A549 treated with GW870086 at 1 μM for 4 hours (cell line): ENCODE measurements around the gene CBLC. TPM values are rescaled to one million over a fixed set of nuclear protein-coding genes. Genes with fewer than 3 reads are reported as not detected.

Source experiments
- total RNA-seq: library from RNA; stranded (reverse); fragments of 200-300 nt; extraction: Qiagen RNA extraction; gene quantifications from 5 replicates; pipeline ENCODE4 v1.2.3, GENCODE V29; 2022; ENCODE audit warnings: low read depth

CBLC gene
- total RNA-seq, result not detected in 5 replicates

DNA sequence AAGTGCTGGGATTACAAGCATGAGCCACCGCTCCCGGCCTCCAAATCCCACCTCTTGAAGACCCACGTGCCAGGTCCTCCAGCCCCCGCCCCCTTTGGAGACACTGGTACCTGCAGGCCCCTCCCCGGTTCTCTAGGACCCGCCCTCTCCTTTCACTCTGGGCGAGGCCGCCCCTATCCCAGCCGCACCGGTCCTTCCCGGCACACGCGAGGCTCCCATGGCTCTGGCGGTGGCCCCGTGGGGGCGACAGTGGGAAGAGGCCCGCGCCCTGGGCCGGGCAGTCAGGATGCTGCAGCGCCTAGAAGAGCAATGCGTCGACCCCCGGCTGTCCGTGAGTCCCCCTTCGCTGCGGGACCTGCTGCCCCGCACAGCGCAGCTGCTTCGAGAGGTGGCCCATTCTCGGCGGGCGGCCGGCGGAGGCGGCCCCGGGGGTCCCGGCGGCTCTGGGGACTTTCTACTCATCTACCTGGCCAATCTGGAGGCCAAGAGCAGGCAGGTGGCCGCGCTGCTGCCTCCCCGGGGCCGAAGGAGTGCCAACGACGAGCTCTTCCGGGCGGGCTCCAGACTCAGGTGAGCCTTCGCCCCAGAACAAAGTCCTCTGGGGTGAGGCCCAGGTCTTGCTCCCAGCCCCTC lies at the start of gene CBLC:
Gene CBLC (plus strand): TSS at position 176 of the 633 bp plus-strand sequence. CDS start 42 bp downstream, at position 218.

GRCh38 chr19:44748426-44749254 lies 29.1 kb upstream of the CBLC start, which contains the start of gene BCL3:
Gene BCL3, plus strand, starts transcription at chr19:44748708. Its CDS starts 83 bp downstream, at chr19:44748791.

DNA sequence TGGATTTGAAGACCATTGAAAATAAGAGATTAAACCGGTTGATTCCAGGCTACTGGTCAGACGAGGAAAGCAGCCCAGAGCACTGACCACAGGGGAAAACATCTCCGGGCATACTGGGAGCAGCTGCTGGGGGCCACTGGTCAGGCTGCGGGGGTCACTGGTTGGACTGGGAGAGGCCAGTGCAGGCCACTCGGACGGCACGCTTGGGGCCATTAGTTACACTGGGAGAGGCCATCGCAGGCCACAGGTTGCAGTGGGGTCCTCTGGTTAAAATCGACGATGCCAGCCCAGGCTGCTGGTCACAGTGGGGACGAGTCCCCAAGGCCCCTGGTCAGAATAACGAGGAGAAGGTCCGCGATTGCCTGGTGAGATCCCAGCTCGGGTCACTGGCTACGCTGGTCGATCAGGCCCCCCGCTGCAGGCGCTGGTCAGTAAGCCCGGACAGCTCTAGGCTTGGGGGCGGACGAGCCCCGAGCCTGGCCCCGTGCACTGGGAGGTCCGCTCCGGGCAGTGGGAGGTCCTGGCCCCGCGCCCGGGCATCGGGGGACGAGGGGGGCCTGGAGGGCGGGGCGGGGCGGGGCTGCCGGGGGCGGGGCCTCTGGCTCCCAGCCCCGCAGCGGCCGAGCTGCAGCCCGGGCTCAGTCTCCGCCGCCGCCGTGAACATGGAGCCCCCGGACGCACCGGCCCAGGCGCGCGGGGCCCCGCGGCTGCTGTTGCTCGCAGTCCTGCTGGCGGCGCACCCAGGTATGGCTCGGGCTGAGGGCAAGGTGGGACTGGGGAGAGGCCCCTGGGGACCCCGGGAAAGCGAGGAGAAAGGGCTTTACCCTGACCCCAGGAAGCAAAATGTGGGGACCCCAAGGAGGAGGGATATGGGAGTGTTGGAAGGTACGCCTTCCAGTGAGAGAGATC lies 31.0 kb downstream of the CBLC start, which contains the start of gene BCAM:
Gene BCAM (plus strand): TSS at position 641 of the 909 bp plus-strand sequence. CDS start 22 bp downstream, at position 663.

DNA sequence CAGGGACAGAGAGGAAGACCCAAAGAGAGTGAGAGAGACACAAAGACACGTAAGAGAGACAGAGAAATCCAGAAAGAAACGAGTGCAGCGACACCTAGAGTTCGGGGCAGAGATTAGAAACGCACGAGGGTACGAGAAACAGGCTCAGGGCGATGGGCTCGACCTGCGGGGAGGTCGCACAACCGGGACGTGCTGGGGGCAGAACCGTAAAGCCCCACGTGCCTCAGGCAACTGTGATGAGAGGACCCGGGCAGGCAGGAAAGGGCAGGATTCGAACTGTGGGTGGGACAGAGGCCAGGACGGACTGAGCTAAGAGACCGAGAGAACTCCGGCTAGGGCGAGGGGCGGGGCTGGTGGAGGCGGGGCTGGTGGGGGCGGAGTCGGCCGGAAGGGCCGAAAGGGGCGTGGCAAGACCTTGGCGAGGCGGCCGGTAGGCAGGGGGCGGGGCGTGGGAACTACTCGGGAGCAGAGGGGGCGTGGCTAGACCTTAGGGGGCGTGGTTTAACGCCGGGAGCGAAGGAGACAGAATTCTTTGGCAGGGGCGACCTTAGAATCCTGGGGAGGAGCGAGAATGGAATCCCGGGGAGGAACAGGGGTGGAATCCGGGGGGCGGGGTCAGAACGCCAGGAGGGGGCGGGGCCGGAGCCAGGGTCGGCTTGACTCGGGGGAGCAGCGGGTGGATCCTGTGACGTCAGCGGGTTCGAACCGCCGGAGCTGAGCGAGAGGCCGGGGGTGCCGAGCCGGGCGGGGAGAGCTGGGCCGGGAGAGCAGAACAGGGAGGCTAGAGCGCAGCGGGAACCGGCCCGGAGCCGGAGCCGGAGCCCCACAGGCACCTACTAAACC lies 68.1 kb downstream of the CBLC start, which contains the start of gene NECTIN2:
Gene NECTIN2 (plus strand): TSS at position 686 of the 843 bp plus-strand sequence. CDS start 229 bp downstream, outside the sequence.

Other genes with a start within 250 kb of the CBLC start
- gene CEACAM20, start 248.2 kb upstream of the CBLC start, total RNA-seq, result 0.10 TPM in 1 of 5 replicates, not detected in the others
- gene IGSF23, start 164.3 kb upstream of the CBLC start, total RNA-seq, result 0.41 to 0.66 TPM (median 0.59 TPM) in 5 replicates
- gene PVR, start 134.0 kb upstream of the CBLC start, total RNA-seq, result 106 to 117 TPM (median 111 TPM) in 5 replicates
- gene CEACAM19, start 106.4 kb upstream of the CBLC start, total RNA-seq, result 7.3 to 10.3 TPM (median 9.3 TPM) in 5 replicates
- 0.10 to 0.12 TPM (median 0.11 TPM) in 3 of 5 replicates, not detected in the others for gene CEACAM16, start 78.7 kb upstream of the CBLC start, total RNA-seq
- gene BCL3, start 29.2 kb upstream of the CBLC start, total RNA-seq, result 38.4 to 70.3 TPM (median 61.0 TPM) in 5 replicates
- 64.5 to 83.6 TPM (median 79.2 TPM) in 5 replicates for gene BCAM, start 31.2 kb downstream of the CBLC start, total RNA-seq
- 66.5 to 83.2 TPM (median 79.6 TPM) in 5 replicates for gene NECTIN2, start 68.4 kb downstream of the CBLC start, total RNA-seq
- gene TOMM40, start 113.4 kb downstream of the CBLC start, total RNA-seq, result 187 to 262 TPM (median 238 TPM) in 5 replicates
- gene APOE, start 127.9 kb downstream of the CBLC start, total RNA-seq, result 13.6 to 18.6 TPM (median 13.8 TPM) in 5 replicates
- gene APOC1, start 136.7 kb downstream of the CBLC start, total RNA-seq, result 111 to 136 TPM (median 124 TPM) in 5 replicates
- gene APOC4, start 164.3 kb downstream of the CBLC start, total RNA-seq, result not detected in 5 replicates
- gene APOC2, start 168.2 kb downstream of the CBLC start, total RNA-seq, result 0.24 TPM in 1 of 5 replicates, not detected in the others
- gene CLPTM1, start 177.5 kb downstream of the CBLC start, total RNA-seq, result 130 to 177 TPM (median 172 TPM) in 5 replicates
- 20.7 to 43.3 TPM (median 37.9 TPM) in 5 replicates for gene RELB, start 223.6 kb downstream of the CBLC start, total RNA-seq